K562 (cell line): ENCODE results near the gene TMEM161B. TPM values are rescaled to one million over a fixed set of nuclear protein-coding genes. Genes with fewer than 3 reads are reported as not detected.

Source experiments
- ATAC-seq: fragments of 200-7000 bp; cut with Tn5 transposase; 3 replicates; pipeline ENCODE4 v1.9.1; 2020; ENCODE audit warnings: moderate library complexity
- BruUV-seq: library from RNA; stranded (reverse); fragments of 400-500 nt; replicated peaks from 2 replicates; lab custom pipeline; 2021; lab: Mats Ljungman, UMichigan
- CTCF ChIA-PET: fragments of 300-600 bp; formaldehyde crosslinking; extraction: SDS; loops from one replicate; lab custom pipeline; 2021; ENCODE audit warnings: low intra/inter-chr PET ratio; lab: Yijun Ruan, JAX
- POLR2A ChIA-PET: fragments of 300-600, 350-650 bp; sonication (Branson Sonifier 250); formaldehyde crosslinking; extraction: SDS; loops from one replicate; lab custom pipeline; 2021; ENCODE audit warnings: antibody characterized with exemption, inconsistent platforms; lab: Yijun Ruan, JAX
- DNase-seq, 4 experiments: peaks; one replicate each; pipeline versions ENCODE4 v3.0.0 to v3.0.0-alpha.2; 2011 to 2018; ENCODE audit warnings: low spot score in 3 of 4, mixed read lengths in 3 of 4; ENCODE audit errors: extremely low read depth in 1 of 4
- FAIRE-seq: peaks from 2 replicates; lab custom pipeline; 2011; peaks lifted over from hg19 to GRCh38; lab: Jason Lieb, UNC
- H2AFZ ChIP-seq: 2 replicates; pipeline ENCODE4 v1.6.0; 2011; ENCODE audit warnings: low read depth, low read length, control low read depth, inconsistent platforms
- H3K27ac ChIP-seq: fragments of 200-600 bp; 3 replicates; pipeline ENCODE4 v1.8.0; 2011; ENCODE audit warnings: low read depth, mild to moderate bottlenecking, control low read depth, inconsistent platforms, low read length, moderate library complexity, mixed read lengths; ENCODE audit errors: extremely low read depth
- H3K27me3 ChIP-seq, 2 experiments: fragments of 300-600 bp in 1 of 2; 2 replicates in 1 of 2; 3 replicates in 1 of 2; pipeline versions ENCODE4 v1.6.0 to v1.8.0; 2011; ENCODE audit warnings: inconsistent platforms in 2 of 2, low read length in 2 of 2, mild to moderate bottlenecking in 1 of 2, mixed read lengths in 1 of 2, moderate library complexity in 1 of 2; ENCODE audit not compliant: control insufficient read depth in 2 of 2, insufficient read depth in 2 of 2
- H3K36me3 ChIP-seq: fragments of 300-600 bp; 3 replicates; pipeline ENCODE4 v1.8.0; 2011; ENCODE audit warnings: mild to moderate bottlenecking, low read length, inconsistent platforms; ENCODE audit not compliant: control insufficient read depth, insufficient read depth
- H3K4me1 ChIP-seq, 2 experiments: fragments of 200-600 bp in 1 of 2; replicated peaks in 1 of 2; 2 replicates in 1 of 2; 3 replicates in 1 of 2; pipeline versions ENCODE4 v1.5.1 to v1.8.0; 2011; ENCODE audit warnings: inconsistent platforms in 2 of 2, low read length in 2 of 2, mild to moderate bottlenecking in 1 of 2, mixed read lengths in 1 of 2, moderate library complexity in 1 of 2; ENCODE audit not compliant: control insufficient read depth in 2 of 2, insufficient read depth in 2 of 2
- H3K4me2 ChIP-seq: 2 replicates; pipeline ENCODE4 v1.6.1; 2011; ENCODE audit warnings: low read length, control low read depth, inconsistent platforms, mixed read lengths; ENCODE audit not compliant: insufficient read depth
- H3K4me3 ChIP-seq: fragments of 200-600 bp; sonication (generic), shearing (Covaris generic); 2 replicates; pipeline ENCODE4 v1.5.1; 2016; ENCODE audit warnings: control low read depth, inconsistent platforms
- H3K79me2 ChIP-seq: fragments of 200-600 bp; 3 replicates; pipeline ENCODE4 v1.8.0; 2011; ENCODE audit warnings: low read length, inconsistent platforms; ENCODE audit not compliant: control insufficient read depth, insufficient read depth
- H3K9ac ChIP-seq, 2 experiments: 2 replicates each; pipeline versions ENCODE4 v1.6.0 to v1.6.1; 2011; ENCODE audit warnings: low read depth in 2 of 2, low read length in 2 of 2, control low read depth in 1 of 2, inconsistent platforms in 1 of 2, mild to moderate bottlenecking in 1 of 2, mixed read lengths in 1 of 2; ENCODE audit not compliant: insufficient read depth in 1 of 2
- H3K9me1 ChIP-seq: one replicate; pipeline ENCODE4 v1.6.0; 2011; ENCODE audit warnings: inconsistent platforms, mild to moderate bottlenecking, low read length, moderate library complexity; ENCODE audit not compliant: control insufficient read depth, insufficient read depth
- H3K9me3 ChIP-seq: replicated peaks from 2 replicates; pipeline ENCODE4 v1.5.1; 2011; ENCODE audit warnings: low read depth, low read length, inconsistent platforms; ENCODE audit not compliant: control insufficient read depth, insufficient read depth
- H4K20me1 ChIP-seq: replicated peaks from 2 replicates; pipeline ENCODE4 v1.6.1; 2011; ENCODE audit warnings: low read length, inconsistent platforms, mixed read lengths; ENCODE audit not compliant: control insufficient read depth, insufficient read depth
- BDP1 ChIP-seq: IDR thresholded peaks from 3 replicates; pipeline ENCODE4 v1.6.1; 2011; ENCODE audit not compliant: insufficient read length, insufficient read depth
- BRD4 ChIP-seq: fragments of 200-600 bp; sonication (generic); IDR thresholded peaks from 2 replicates; pipeline ENCODE4 v1.6.1; 2017; ENCODE audit warnings: inconsistent platforms
- CBX1 ChIP-seq: sonication (generic); IDR thresholded peaks from 2 replicates; pipeline ENCODE4 v1.6.1; 2016; ENCODE audit warnings: antibody characterized with exemption, low read depth, mild to moderate bottlenecking
- GABPB1 ChIP-seq: sonication (generic); formaldehyde crosslinking; IDR thresholded peaks from 2 replicates; pipeline ENCODE4 v1.8.0; 2022; ENCODE audit warnings: mild to moderate bottlenecking, missing genetic modification reagents
- LARP7 ChIP-seq: fragments of 450-650 bp; IDR thresholded peaks from 2 replicates; pipeline ENCODE4 v1.6.1; 2016
- SUPT5H ChIP-seq: fragments of 450-650 bp; IDR thresholded peaks from 2 replicates; pipeline ENCODE4 v1.6.1; 2016
- TOE1 ChIP-seq, 2 experiments: fragments of 450-650 bp in 1 of 2; sonication (generic) in 1 of 2; formaldehyde crosslinking in 1 of 2; IDR thresholded peaks; 2 replicates each; pipeline versions ENCODE4 v1.7.1 to v1.8.0; 2016 to 2022; ENCODE audit warnings: borderline replicate concordance in 2 of 2, mild to moderate bottlenecking in 2 of 2, antibody characterized with exemption in 1 of 2, inconsistent platforms in 1 of 2, low read depth in 1 of 2, missing genetic modification reagents in 1 of 2, moderate library complexity in 1 of 2
- ZNF143 ChIP-seq: sonication (generic); formaldehyde crosslinking; IDR thresholded peaks from 2 replicates; pipeline ENCODE4 v1.9.0; 2022; ENCODE audit warnings: mild to moderate bottlenecking, missing genetic modification reagents
- ZNF146 ChIP-seq: IDR thresholded peaks from one replicate; pipeline ENCODE4 v1.6.1; 2018; ENCODE audit warnings: missing compliant biosample characterization; ENCODE audit not compliant: unreplicated experiment
- WGBS: fragments of 100-300 bp; shearing (Covaris generic); methylation state at CpG from one replicate; pipeline ENCODE4 v1.1.6; 2016; ENCODE audit warnings: low coverage, mixed read lengths; ENCODE audit not compliant: insufficient coverage; ENCODE audit errors: missing lambda C conversion rate; 5-methylcytosine and 5-hydroxymethylcytosine counted together
- in situ Hi-C: fragments of 300-500 bp; cut with MboI; formaldehyde crosslinking; loops from 4 replicates; pipeline ENCODE4 v1.15.0; 2018; ENCODE audit warnings: inconsistent platforms, mixed read lengths
- intact Hi-C: fragments of 100-400 bp; cut with micrococcal nuclease; formaldehyde crosslinking; loops from 2 replicates; pipeline ENCODE4 v1.14.2; 2022
- polyA plus RNA-seq, 8 experiments: library from polyadenylated mRNA; depleted of rRNA in 4 of 8; stranded (reverse) in 5 of 8; unstranded in 3 of 8; fragments of >200 nt; fragmentation: Nextera tagmentation in 2 of 8; fragmentation: Illumina TruSeq in 1 of 8; extraction: Ambion mirVana in 2 of 8; extraction: Trizol in 1 of 8; gene quantifications; 2 replicates each; pipeline versions ENCODE4 v1.2.1 to v1.2.3, GENCODE V29; 2011 to 2014; ENCODE audit warnings: inconsistent platforms in 1 of 8, missing spikeins in 1 of 8
- total RNA-seq, 7 experiments: library from RNA; depleted of rRNA in 6 of 7; stranded (reverse); fragments of >200 nt in 6 of 7; fragmentation: Illumina TruSeq in 2 of 7; extraction: Trizol in 2 of 7; gene quantifications; 2 replicates each; pipeline versions ENCODE4 v1.2.1 to v1.2.3, GENCODE V29; 2011 to 2021; ENCODE audit warnings: low replicate concordance in 1 of 7
- TF ChIP-seq, protein P1 (sequence below): fragments of 250-450 bp; sonication (Bioruptor Pico); IDR thresholded peaks from 2 replicates; pipeline ENCODE4 v1.6.1; 2021; ENCODE audit warnings: mild to moderate bottlenecking
- TF ChIP-seq, protein P2 (sequence below), 2 experiments: fragments of 450-650 bp in 1 of 2; sonication (generic) in 1 of 2; formaldehyde crosslinking; conservative IDR thresholded peaks; 2 replicates each; pipeline versions ENCODE4 v1.4.0 to v1.8.1; 2020 to 2022; ENCODE audit warnings: mild to moderate bottlenecking in 1 of 2, missing genetic modification reagents in 1 of 2
- TF ChIP-seq, protein P3 (sequence below): fragments of 250-450 bp; sonication (Bioruptor Pico); IDR thresholded peaks from 2 replicates; pipeline ENCODE4 v1.5.1; 2021; ENCODE audit warnings: mild to moderate bottlenecking

Gene TMEM161B
- total and polyA plus RNA-seq, 9 of the 15 experiments (the other 6 are each of a cell fraction or from before 2014, with no cell fraction given), result 18.9 to 57.1 (median 40.6) TPM

DNA sequence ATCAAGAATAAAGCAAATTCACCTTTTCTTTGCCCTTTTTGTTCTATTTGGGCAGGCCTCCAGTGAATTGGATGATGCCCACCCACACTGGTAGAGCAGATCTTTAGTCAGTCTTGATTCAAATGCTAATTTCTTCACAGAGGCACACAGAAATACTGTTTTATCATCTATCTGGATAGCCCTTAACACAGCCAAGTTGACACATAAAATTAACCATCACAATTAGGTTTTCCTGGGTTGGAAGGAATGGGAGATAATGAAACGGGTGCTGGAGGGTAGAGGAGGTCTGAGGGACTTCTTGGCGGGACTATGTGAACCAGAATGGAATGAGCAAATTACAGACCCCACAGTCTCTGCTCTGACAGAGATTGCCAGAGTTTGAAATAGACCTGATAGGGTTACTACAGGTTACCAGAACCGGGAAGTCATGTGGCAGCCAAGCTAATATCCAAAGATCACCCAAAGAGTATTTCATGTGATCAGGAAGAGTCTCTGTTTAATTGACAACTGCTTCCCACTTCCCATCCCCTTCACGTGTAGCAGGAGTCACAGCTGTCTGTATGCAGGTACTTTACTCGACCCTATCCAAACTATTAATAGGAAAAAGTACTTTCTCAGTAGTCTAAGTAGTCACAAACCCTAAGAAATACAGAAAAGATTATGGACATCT lies 20.0 kb upstream of the TMEM161B start:
- in situ Hi-C loops (no loop called here), intact Hi-C loops (no loop called here)
- Histone ChIP-seq H3K9me1 (no peaks in the 10 kb centered on the region), H3K4me2 (no peak overlapping the region), H3K27ac (no peak overlapping the region), H2AFZ (no peak overlapping the region), H3K9ac (no peak overlapping the region), H3K4me3 (no peak overlapping the region), H3K27me3 (no peaks in the 10 kb centered on the region), H3K4me1 (no peaks in the 10 kb centered on the region), H3K9me3 (no peaks in the 10 kb centered on the region), H3K36me3 (peaks cover 24% of the 10 kb centered on the region), H4K20me1 (no peaks in the 10 kb centered on the region), H3K79me2 (no peaks in the 10 kb centered on the region)
- no peak for ATAC-seq
- no TSS peak for BruUV-seq
- 85% methylated on average over 5 of the region's 5 CpGs for WGBS
- no peak for DNase-seq
- POLR2A ChIA-PET, result no interaction called here
- CTCF ChIA-PET, result no interaction called here
- FAIRE-seq, result no peak
- TF ChIP-seq GABPB1 (CRISPR knock-in tag), result no peak
- no peak for TF ChIP-seq ZNF143 (CRISPR knock-in tag)
- no peak for TF ChIP-seq CBX1
- TF ChIP-seq, protein P1, sequence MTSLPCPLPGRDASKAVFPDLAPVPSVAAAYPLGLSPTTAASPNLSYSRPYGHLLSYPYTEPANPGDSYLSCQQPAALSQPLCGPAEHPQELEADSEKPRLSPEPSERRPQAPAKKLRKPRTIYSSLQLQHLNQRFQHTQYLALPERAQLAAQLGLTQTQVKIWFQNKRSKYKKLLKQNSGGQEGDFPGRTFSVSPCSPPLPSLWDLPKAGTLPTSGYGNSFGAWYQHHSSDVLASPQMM (CRISPR knock-in tag), result no peak
- TF ChIP-seq BDP1, result no peak
- TF ChIP-seq BRD4, result no peak
- TF ChIP-seq ZNF146, result no peak
- TF ChIP-seq, protein P2, sequence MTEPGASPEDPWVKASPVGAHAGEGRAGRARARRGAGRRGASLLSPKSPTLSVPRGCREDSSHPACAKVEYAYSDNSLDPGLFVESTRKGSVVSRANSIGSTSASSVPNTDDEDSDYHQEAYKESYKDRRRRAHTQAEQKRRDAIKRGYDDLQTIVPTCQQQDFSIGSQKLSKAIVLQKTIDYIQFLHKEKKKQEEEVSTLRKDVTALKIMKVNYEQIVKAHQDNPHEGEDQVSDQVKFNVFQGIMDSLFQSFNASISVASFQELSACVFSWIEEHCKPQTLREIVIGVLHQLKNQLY (CRISPR knock-in tag; conservative IDR thresholded peaks at IDR 0.05), result no peak
- TF ChIP-seq, protein P3, sequence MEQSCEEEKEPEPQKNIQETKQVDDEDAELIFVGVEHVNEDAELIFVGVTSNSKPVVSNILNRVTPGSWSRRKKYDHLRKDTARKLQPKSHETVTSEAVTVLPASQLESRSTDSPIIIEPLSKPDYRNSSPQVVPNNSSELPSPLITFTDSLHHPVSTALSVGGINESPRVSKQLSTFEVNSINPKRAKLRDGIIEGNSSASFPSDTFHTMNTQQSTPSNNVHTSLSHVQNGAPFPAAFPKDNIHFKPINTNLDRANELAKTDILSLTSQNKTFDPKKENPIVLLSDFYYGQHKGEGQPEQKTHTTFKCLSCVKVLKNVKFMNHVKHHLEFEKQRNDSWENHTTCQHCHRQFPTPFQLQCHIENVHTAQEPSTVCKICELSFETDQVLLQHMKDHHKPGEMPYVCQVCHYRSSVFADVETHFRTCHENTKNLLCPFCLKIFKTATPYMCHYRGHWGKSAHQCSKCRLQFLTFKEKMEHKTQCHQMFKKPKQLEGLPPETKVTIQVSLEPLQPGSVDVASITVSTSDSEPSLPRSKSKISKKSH (CRISPR knock-in tag), result no peak
- no peak for TF ChIP-seq LARP7
- no peak for TF ChIP-seq SUPT5H
- no peak for TF ChIP-seq TOE1 (IDR thresholded peaks at IDR 0.05; ENCODE audit: borderline replicate concordance)
- TF ChIP-seq TOE1 (CRISPR knock-in tag; IDR thresholded peaks at IDR 0.05; ENCODE audit: borderline replicate concordance, low read depth), result no peak
